Airway epithelial cell (primary cell): ENCODE results near the gene TBC1D21. TPM values are rescaled to one million over a fixed set of nuclear protein-coding genes. Genes with fewer than 3 reads are reported as not detected.

Experiments used
- total RNA-seq: library from RNA; depleted of rRNA; stranded (reverse); fragments of >200 nt; gene quantifications from 2 replicates; pipeline ENCODE4 v1.2.3, GENCODE V29; 2015

TBC1D21 gene, protein sequence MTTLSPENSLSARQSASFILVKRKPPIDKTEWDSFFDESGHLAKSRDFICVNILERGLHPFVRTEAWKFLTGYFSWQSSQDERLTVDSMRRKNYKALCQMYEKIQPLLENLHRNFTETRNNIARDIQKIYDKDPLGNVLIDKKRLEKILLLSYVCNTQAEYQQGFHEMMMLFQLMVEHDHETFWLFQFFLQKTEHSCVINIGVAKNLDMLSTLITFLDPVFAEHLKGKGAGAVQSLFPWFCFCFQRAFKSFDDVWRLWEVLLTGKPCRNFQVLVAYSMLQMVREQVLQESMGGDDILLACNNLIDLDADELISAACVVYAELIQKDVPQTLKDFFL
- total RNA-seq, result not detected in 2 replicates

DNA sequence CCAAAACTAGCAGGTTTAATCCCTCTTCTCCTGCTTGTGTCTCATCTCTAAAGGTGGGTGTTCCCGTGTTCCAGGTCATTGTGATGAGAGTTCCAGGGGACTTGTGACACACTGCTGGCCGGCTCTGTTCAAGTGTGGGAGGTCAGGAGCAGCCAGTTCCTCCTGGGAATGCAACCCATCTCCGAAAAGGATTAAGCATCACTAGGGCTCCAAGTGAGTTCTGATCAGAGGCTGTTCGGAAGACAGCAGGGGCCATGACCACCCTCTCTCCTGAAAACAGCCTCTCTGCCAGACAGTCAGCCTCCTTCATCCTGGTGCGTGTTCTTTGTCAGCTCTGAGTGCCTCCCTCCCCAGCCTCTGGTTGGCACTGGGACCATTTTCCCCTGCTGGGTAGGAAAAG is at the start of gene TBC1D21:
TSS of gene TBC1D21 (plus strand) at position 109 of the 400 bp plus-strand sequence. CDS start at position 255, 146 bp downstream.

GRCh38 chr15:73926219-73927002 is 53.0 kb downstream of the TBC1D21 start, which contains the start of gene LOXL1:
LOXL1 (plus strand) TSS chr15:73926462; CDS start chr15:73926784, 322 bp downstream.

Other genes with a start within 250 kb of the TBC1D21 start
- gene NPTN, start 240.2 kb upstream of the TBC1D21 start, total RNA-seq, result 111 TPM in 2 replicates
- gene CD276, start 189.2 kb upstream of the TBC1D21 start, total RNA-seq, result 82.4 and 83.8 TPM in 2 replicates
- gene INSYN1, start 120.2 kb upstream of the TBC1D21 start, total RNA-seq, result 2.3 and 6.9 TPM in 2 replicates
- gene LOXL1, start 52.9 kb downstream of the TBC1D21 start, total RNA-seq, result 11.6 and 12.1 TPM in 2 replicates
- 11.8 and 14.5 TPM in 2 replicates for gene STOML1, start 118.7 kb downstream of the TBC1D21 start, total RNA-seq
- gene PML, start 121.2 kb downstream of the TBC1D21 start, total RNA-seq, result 35.2 and 48.0 TPM in 2 replicates
- not detected in 2 replicates for gene GOLGA6A, start 209.0 kb downstream of the TBC1D21 start, total RNA-seq